Panc1 (cell line): ENCODE measurements around the gene DYNC1H1. TPM values are rescaled to one million over a fixed set of nuclear protein-coding genes. Genes with fewer than 3 reads are reported as not detected.

Experiments used
- ATAC-seq: fragments of 200-7000 bp; cut with Tn5 transposase; 2 replicates; pipeline ENCODE4 v1.9.1; 2020; ENCODE audit warnings: mild to moderate bottlenecking, moderate library complexity
- BruUV-seq: library from RNA; stranded (reverse); fragments of 400-500 nt; replicated peaks from 2 replicates; lab custom pipeline; 2021; lab: Mats Ljungman, UMichigan
- CTCF ChIA-PET: fragments of 300-600 bp; sonication (Branson Sonifier 250); formaldehyde crosslinking; loops from one replicate; lab custom pipeline; 2022; ENCODE audit warnings: antibody characterized with exemption; lab: Charles Lee
- POLR2A ChIA-PET: fragments of 300-600 bp; sonication (Branson Sonifier 250); formaldehyde crosslinking; loops from one replicate; lab custom pipeline; 2022; ENCODE audit warnings: antibody characterized with exemption; lab: Charles Lee
- DNase-seq: peaks from one replicate; pipeline ENCODE4 v3.0.0-alpha.2; 2010; ENCODE audit warnings: low read depth, low spot score
- H3K27ac ChIP-seq: 2 replicates; pipeline ENCODE4 v1.5.1; 2011; ENCODE audit warnings: mild to moderate bottlenecking, low read length, inconsistent platforms
- H3K27me3 ChIP-seq: fragments of 200-500 bp; sonication (Bioruptor generic); 2 replicates; pipeline ENCODE4 v1.6.0; 2014; ENCODE audit warnings: low read length, inconsistent platforms; ENCODE audit not compliant: control insufficient read depth, insufficient read depth
- H3K36me3 ChIP-seq: fragments of 200-500 bp; sonication (Bioruptor generic); 2 replicates; pipeline ENCODE4 v1.5.1; 2014; ENCODE audit warnings: inconsistent platforms, mild to moderate bottlenecking, low read length, moderate library complexity; ENCODE audit not compliant: control insufficient read depth, insufficient read depth
- H3K4me1 ChIP-seq: 2 replicates; pipeline ENCODE4 v1.5.1; 2011; ENCODE audit warnings: inconsistent platforms, mild to moderate bottlenecking, low read length, moderate library complexity; ENCODE audit not compliant: control insufficient read depth, insufficient read depth
- H3K4me3 ChIP-seq, 2 experiments: 2 replicates each; pipeline ENCODE4 v1.5.1; 2011 to 2012; ENCODE audit warnings: low read depth in 2 of 2, low read length in 2 of 2, mild to moderate bottlenecking in 2 of 2, inconsistent platforms in 1 of 2, moderate library complexity in 1 of 2
- H3K9me3 ChIP-seq: fragments of 200-500 bp; sonication (Bioruptor generic); 2 replicates; pipeline ENCODE4 v1.5.1; 2014; ENCODE audit warnings: low read depth, mild to moderate bottlenecking, inconsistent platforms, low read length, moderate library complexity; ENCODE audit not compliant: control insufficient read depth, insufficient read depth
- CTCF ChIP-seq: fragments of 450-650 bp; IDR thresholded peaks from 2 replicates; pipeline ENCODE4 v1.5.1; 2017; ENCODE audit warnings: mild to moderate bottlenecking
- POLR2AphosphoS5 ChIP-seq: IDR thresholded peaks from 2 replicates; pipeline ENCODE4 v1.6.1; 2012; ENCODE audit warnings: mild to moderate bottlenecking, low read depth, low read length, moderate library complexity
- REST ChIP-seq, 2 experiments: IDR thresholded peaks; 2 replicates each; pipeline ENCODE4 v1.6.1; 2011 to 2012; ENCODE audit warnings: low read depth in 2 of 2, control low read depth in 1 of 2, low read length in 1 of 2, mild to moderate bottlenecking in 1 of 2, moderate library complexity in 1 of 2; ENCODE audit not compliant: insufficient read depth in 1 of 2
- SIN3A ChIP-seq: IDR thresholded peaks from 2 replicates; pipeline ENCODE4 v1.6.1; 2012; ENCODE audit warnings: low read depth, mild to moderate bottlenecking, low read length, moderate library complexity, borderline replicate concordance; ENCODE audit not compliant: insufficient read depth
- TCF7L2 ChIP-seq: IDR thresholded peaks from 2 replicates; pipeline ENCODE4 v1.6.1; 2011; ENCODE audit warnings: mild to moderate bottlenecking, low read depth, low read length, inconsistent platforms
- in situ Hi-C: cut with HindIII; loops from 2 replicates; pipeline ENCODE4 v1.10.0; 2016; ENCODE audit warnings: low sequenced_read_pairs, low pct_unique_long_range_greater_than_20kb
- intact Hi-C: fragments of 100-400 bp; cut with micrococcal nuclease; formaldehyde crosslinking; loops from one replicate; pipeline ENCODE4 v1.10.0; 2022; ENCODE audit not compliant: unreplicated experiment
- total RNA-seq: library from RNA; stranded (reverse); gene quantifications from one replicate; pipeline ENCODE4 v1.2.1, GENCODE V29; 2021; ENCODE audit not compliant: unreplicated experiment

DYNC1H1 gene
- total RNA-seq, 1 experiment from 2014 or later, result 382 TPM

- H3K4me1 ChIP-seq, result peaks cover 28% of the 10 kb centered on the region
- BruUV-seq, result no TSS peak
- H3K27me3 ChIP-seq, result no peaks in the 10 kb centered on the region
- H3K9me3 ChIP-seq, result no peaks in the 10 kb centered on the region
- POLR2A ChIA-PET, result no interaction called here
- H3K27ac ChIP-seq, result peak overlapping the region; percentile 70
- in situ Hi-C loops, result no loop called here
- no peak for TF ChIP-seq REST (IDR thresholded peaks at IDR 0.05; ENCODE audit: insufficient read depth in 1 of 2, low read depth in 2 of 2, low read length in 1 of 2)
- TF ChIP-seq SIN3A, result no peak
- TF ChIP-seq CTCF, result no peak
- TF ChIP-seq POLR2AphosphoS5, result no peak
- TF ChIP-seq TCF7L2, result no peak
- no peaks in the 10 kb centered on the region; the same call in 1 of the 2 replicates for H3K36me3 ChIP-seq
- peak overlapping the region; percentile 87; a peak in 3 of 4 replicates for H3K4me3 ChIP-seq
- CTCF ChIA-PET, result no interaction called here
- no peak for ATAC-seq
- intact Hi-C loops, result loop anchor here (10.0 kb wide), 1 partner anchor 348 kb away; the partner anchor contains the start of gene ZNF839
- DNase-seq, result no peak
These were observed 2.4 kb downstream of the DYNC1H1 start for GRCh38 chr14:101966742-101967141.

GRCh38 chr14:101968186-101968585 is 3.8 kb downstream of the DYNC1H1 start:
- DNase-seq, result no peak
- intact Hi-C loops (loop anchor here (10.0 kb wide), 1 partner anchor 347 kb away; the partner anchor contains the start of gene ZNF839), in situ Hi-C loops (no loop called here)
- peaks cover 36% of the 10 kb centered on the region for H3K4me1 ChIP-seq
- no peaks in the 10 kb centered on the region; the same call in 1 of the 2 replicates for H3K36me3 ChIP-seq
- ChIA-PET CTCF (no interaction called here), POLR2A (no interaction called here)
- no peaks in the 10 kb centered on the region for H3K27me3 ChIP-seq
- TF ChIP-seq CTCF (no peak), SIN3A (no peak)
- no peak for ATAC-seq
- no peak overlapping the region for H3K4me3 ChIP-seq
- H3K9me3 ChIP-seq, result no peaks in the 10 kb centered on the region
- no peak overlapping the region for H3K27ac ChIP-seq
- BruUV-seq, result no TSS peak
